Activated B cell treated with CpG ODN at 0.5 μM for 24 hours (primary cell): ENCODE data around the gene CLDND1. TPM values are rescaled to one million over a fixed set of nuclear protein-coding genes. Genes with fewer than 3 reads are reported as not detected.

ENCODE experiments used
- ATAC-seq: fragments of 200-7000 bp; cut with Tn5 transposase; one replicate; pipeline ENCODE4 v1.10.0; 2021; ENCODE audit warnings: low read depth, mild to moderate bottlenecking, moderate library complexity
- CTCF ChIA-PET: fragments of 350-600 bp; sonication (Branson Sonifier 250); formaldehyde crosslinking; loops from one replicate; lab custom pipeline; 2021; ENCODE audit warnings: antibody characterized with exemption; lab: Charles Lee
- POLR2A ChIA-PET: fragments of 350-600 bp; sonication (Branson Sonifier 250); formaldehyde crosslinking; loops from one replicate; lab custom pipeline; 2021; ENCODE audit warnings: antibody characterized with exemption; lab: Charles Lee
- DNase-seq: peaks from one replicate; pipeline ENCODE4 v3.0.0; 2022
- H3K27ac Mint-ChIP-seq: one replicate; pipeline ENCODE4 v1.8.0; 2020; ENCODE audit warnings: mixed read lengths
- H3K27me3 Mint-ChIP-seq: one replicate; pipeline ENCODE4 v1.8.0; 2021; ENCODE audit warnings: mixed read lengths
- H3K36me3 Mint-ChIP-seq: one replicate; pipeline ENCODE4 v1.8.0; 2021; ENCODE audit warnings: low read depth, mixed read lengths
- H3K4me1 Mint-ChIP-seq: one replicate; pipeline ENCODE4 v1.8.0; 2021; ENCODE audit warnings: mixed read lengths
- H3K4me3 Mint-ChIP-seq: one replicate; pipeline ENCODE4 v1.8.0; 2020; ENCODE audit warnings: mild to moderate bottlenecking, mixed read lengths
- H3K9me3 Mint-ChIP-seq: one replicate; pipeline ENCODE4 v1.8.0; 2020; ENCODE audit warnings: mixed read lengths
- intact Hi-C: fragments of 100-400 bp; cut with micrococcal nuclease; formaldehyde crosslinking; loops from one replicate; pipeline ENCODE4 v1.15.1; 2024
- total RNA-seq: library from RNA; stranded (reverse); gene quantifications from 2 replicates; pipeline ENCODE4 v1.2.3, GENCODE V29; 2022
- TF ChIP-seq, protein P1 (sequence below): fragments of 200-600 bp; IDR thresholded peaks from one replicate; pipeline ENCODE4 v1.8.0; 2022; ENCODE audit warnings: antibody characterized with exemption, mild to moderate bottlenecking

CLDND1 gene
- total RNA-seq, 1 donor from 2014 or later, result 140 TPM

DNA sequence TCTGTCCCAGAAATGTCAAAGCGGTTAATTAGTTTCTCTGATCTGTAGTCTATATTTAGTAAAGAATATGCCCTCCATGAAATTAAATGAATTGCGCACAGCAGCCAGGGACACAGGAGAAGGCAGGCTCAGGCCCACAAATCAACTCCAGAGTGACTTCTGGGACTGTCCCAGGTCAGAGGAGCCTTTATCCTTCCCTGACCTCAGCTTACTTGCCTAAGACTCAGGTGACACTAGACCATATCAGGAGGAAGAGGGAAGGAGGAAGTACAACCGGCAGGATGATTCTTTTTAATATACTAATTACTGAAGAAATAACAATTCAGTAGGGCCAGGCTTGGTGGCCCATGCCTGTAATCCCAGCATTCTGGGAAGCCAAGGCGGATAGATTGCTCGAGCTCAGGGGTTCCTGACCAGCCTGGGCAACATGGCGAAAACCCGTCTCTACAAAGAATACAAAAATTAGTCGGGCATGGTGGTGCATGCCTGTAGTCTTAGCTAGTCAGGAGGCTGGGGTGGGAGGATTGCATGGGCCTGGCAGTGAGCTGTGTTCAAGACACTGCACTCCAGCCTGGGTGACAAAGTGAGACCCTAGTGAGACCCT, 7.3 kb upstream of the CLDND1 start:
- Mint-ChIP-seq H3K36me3 (no peaks in the 10 kb centered on the region), H3K4me1 (peaks cover 24% of the 10 kb centered on the region), H3K9me3 (no peaks in the 10 kb centered on the region), H3K27ac (no peak overlapping the region), H3K4me3 (no peak overlapping the region), H3K27me3 (no peaks in the 10 kb centered on the region)
- ChIA-PET CTCF (no interaction called here), POLR2A (interaction anchor here (1.0 kb wide), 1 partner anchor 64 kb away, joined by 3 read pairs; the partner anchor contains the start of gene CPOX)
- intact Hi-C loops, result no loop called here
- DNase-seq, result no peak
- TF ChIP-seq, protein P1, sequence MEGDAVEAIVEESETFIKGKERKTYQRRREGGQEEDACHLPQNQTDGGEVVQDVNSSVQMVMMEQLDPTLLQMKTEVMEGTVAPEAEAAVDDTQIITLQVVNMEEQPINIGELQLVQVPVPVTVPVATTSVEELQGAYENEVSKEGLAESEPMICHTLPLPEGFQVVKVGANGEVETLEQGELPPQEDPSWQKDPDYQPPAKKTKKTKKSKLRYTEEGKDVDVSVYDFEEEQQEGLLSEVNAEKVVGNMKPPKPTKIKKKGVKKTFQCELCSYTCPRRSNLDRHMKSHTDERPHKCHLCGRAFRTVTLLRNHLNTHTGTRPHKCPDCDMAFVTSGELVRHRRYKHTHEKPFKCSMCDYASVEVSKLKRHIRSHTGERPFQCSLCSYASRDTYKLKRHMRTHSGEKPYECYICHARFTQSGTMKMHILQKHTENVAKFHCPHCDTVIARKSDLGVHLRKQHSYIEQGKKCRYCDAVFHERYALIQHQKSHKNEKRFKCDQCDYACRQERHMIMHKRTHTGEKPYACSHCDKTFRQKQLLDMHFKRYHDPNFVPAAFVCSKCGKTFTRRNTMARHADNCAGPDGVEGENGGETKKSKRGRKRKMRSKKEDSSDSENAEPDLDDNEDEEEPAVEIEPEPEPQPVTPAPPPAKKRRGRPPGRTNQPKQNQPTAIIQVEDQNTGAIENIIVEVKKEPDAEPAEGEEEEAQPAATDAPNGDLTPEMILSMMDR, result no peak
- ATAC-seq, result no peak

DNA sequence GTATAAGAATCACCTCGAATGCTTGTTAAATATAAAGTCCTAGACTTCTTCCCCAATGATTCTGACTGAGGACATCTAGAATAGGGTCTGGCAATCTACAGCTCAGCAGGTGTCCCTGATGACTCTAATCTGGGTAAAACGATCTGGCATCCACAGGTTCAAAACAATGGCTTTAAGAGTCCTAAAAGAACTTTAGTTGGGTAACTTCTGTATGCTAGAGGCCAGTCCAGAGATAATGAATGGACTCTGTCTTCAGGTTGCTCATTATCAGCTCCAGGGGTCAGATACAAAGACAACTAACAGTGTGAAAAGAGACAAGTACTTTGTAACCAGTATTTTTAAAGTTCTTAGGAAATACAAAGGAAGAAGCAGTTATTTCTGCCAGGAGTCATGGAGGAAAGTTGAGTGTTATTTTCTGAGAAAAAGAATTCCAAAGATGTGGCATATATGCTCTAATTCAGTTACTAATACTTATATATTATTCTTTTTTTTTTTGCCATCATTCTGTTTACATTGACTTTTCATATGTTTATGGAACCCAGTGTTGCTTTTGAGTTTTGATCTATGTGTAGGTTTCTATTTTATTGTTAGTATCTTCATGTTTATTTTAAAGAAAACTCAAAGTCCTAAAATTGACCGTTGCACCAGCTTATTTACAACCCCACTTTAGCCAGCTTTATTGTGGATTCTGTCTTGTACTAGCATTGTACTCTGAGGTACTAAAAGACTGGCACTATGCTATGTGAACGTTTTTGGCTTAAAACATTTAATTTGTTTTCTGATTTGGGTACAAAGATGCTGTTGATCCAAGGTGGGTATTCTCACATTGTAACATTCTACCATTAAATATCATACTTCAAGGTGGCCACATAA, 6.0 kb upstream of the CLDND1 start:
- no peaks in the 10 kb centered on the region for H3K36me3 Mint-ChIP-seq
- H3K4me3 Mint-ChIP-seq, result no peak overlapping the region
- ATAC-seq (no peak), DNase-seq (no peak)
- H3K4me1 Mint-ChIP-seq, result peaks cover 24% of the 10 kb centered on the region
- ChIA-PET CTCF (no interaction called here), POLR2A (no interaction called here)
- H3K27me3 Mint-ChIP-seq, result no peaks in the 10 kb centered on the region
- TF ChIP-seq, protein P1, result no peak
- no peaks in the 10 kb centered on the region for H3K9me3 Mint-ChIP-seq
- no peak overlapping the region for H3K27ac Mint-ChIP-seq
- intact Hi-C loops, result no loop called here

DNA sequence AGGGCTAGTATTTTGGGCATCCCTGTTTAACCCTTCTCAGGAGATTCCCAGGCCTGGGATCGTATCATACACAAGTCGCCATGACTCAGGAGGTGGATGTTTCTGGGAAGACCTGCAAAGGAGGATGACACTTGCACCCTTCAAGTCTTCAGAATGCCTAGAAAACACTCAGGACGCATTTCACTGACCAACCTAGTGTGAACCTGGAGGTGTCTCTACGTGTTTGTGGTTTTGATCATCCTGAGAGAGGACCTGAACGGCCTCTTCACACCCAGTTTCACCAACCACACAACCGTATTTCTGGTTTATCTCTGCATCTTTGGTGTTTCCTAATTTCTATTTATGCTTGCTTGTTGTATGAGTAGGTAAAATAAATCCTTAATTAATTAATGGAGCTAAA, 2.8 kb upstream of the CLDND1 start:
- CTCF ChIA-PET, result no interaction called here
- DNase-seq (no peak), ATAC-seq (no peak)
- TF ChIP-seq, protein P1, result no peak
- H3K36me3 Mint-ChIP-seq, result peaks cover 13% of the 10 kb centered on the region
- POLR2A ChIA-PET, result no interaction called here
- no peak overlapping the region for H3K4me3 Mint-ChIP-seq
- H3K4me1 Mint-ChIP-seq, result peaks cover 28% of the 10 kb centered on the region
- H3K27ac Mint-ChIP-seq, result no peak overlapping the region
- no peaks in the 10 kb centered on the region for H3K27me3 Mint-ChIP-seq
- intact Hi-C loops, result no loop called here
- H3K9me3 Mint-ChIP-seq, result no peaks in the 10 kb centered on the region

DNA sequence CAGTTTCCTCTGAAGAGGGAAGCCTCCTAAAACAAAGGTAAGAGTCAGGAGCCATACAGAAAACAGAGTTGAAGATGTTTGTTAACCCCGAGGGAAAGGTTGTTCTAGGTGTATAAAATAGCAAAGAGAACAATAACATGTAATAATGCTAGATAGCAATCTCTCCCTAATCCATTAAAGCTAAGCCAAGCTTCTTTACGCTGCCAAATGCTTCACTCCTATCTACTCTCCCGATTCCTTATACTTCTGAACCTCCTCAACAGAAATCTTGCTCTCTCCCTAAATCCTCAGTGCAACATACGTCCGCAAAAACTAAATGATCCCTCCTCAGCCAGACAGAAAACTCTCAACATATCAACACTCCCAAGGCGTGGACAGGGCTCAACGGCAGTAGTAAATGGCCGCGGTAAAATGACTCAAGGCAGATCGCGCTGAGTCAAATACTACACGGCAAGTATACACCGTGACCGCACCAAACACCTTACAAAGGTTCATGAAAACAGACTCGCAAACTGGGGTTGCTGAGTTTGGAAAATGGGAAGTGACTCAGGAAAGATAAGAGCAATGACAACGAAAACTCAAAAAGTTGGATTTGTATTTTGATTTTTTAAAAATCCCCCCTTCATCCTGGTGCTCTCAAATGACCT, 682 bp downstream of the CLDND1 start:
- DNase-seq (no peak), ATAC-seq (peak; percentile 20)
- intact Hi-C loops, result loop anchor here (1.0 to 2.0 kb wide), 6 partner anchors 18 to 1879 kb away; partner anchors contain the start of genes LNP1, TBC1D23 and TOMM70
- TF ChIP-seq, protein P1, result no peak
- Mint-ChIP-seq H3K36me3 (peaks cover 43% of the 10 kb centered on the region), H3K9me3 (no peaks in the 10 kb centered on the region), H3K27ac (peak overlapping the region; percentile 76), H3K4me1 (peaks cover 40% of the 10 kb centered on the region), H3K27me3 (no peaks in the 10 kb centered on the region), H3K4me3 (peak overlapping the region; percentile 92)
- CTCF ChIA-PET, result interaction anchor here (2.9 kb wide), 1 partner anchor 75 kb away, joined by 11 read pairs; no protein-coding TSS in a partner anchor
- POLR2A ChIA-PET, result interaction anchor here (0.6 to 3.1 kb wide), 13 partner anchors 10 to 758 kb away, joined by 3 to 33 read pairs (median 7); partner anchors contain the start of genes ARL6, CPOX, DCBLD2 and GPR15
